ENCODE data around the gene VTI1A.

DNA sequence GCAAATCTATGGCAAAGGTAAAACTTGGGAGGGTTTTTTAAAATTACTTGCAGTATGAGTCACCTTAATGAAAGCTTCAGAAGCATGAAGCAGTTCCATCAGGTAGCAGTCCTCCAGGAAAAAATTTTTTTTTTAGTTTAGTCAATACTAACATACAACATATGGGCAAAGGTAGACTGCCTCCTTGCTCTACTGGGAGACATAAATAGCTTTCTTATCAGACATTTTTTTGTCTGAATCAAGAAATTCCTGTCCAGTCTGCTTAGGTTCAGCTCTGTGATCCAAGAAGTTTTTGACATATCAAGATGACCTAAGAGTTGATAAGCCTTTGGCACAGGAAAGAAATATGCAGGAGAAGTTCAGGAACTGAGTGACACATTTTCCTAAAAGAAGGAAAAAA, 331.6 kb downstream of the VTI1A start:
- TF ChIP-seq, protein P1, sequence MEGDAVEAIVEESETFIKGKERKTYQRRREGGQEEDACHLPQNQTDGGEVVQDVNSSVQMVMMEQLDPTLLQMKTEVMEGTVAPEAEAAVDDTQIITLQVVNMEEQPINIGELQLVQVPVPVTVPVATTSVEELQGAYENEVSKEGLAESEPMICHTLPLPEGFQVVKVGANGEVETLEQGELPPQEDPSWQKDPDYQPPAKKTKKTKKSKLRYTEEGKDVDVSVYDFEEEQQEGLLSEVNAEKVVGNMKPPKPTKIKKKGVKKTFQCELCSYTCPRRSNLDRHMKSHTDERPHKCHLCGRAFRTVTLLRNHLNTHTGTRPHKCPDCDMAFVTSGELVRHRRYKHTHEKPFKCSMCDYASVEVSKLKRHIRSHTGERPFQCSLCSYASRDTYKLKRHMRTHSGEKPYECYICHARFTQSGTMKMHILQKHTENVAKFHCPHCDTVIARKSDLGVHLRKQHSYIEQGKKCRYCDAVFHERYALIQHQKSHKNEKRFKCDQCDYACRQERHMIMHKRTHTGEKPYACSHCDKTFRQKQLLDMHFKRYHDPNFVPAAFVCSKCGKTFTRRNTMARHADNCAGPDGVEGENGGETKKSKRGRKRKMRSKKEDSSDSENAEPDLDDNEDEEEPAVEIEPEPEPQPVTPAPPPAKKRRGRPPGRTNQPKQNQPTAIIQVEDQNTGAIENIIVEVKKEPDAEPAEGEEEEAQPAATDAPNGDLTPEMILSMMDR (IDR thresholded peaks at IDR 0.05; ENCODE audit: poor library complexity, severe bottlenecking): no peak
- TF ChIP-seq RAD21 (conservative IDR thresholded peaks at IDR 0.05) (no peak), POLR2AphosphoS5 (IDR thresholded peaks at IDR 0.05) (no peak), TAF1 (IDR thresholded peaks at IDR 0.05; ENCODE audit: low read depth) (no peak)
- TF ChIP-seq, protein P2, sequence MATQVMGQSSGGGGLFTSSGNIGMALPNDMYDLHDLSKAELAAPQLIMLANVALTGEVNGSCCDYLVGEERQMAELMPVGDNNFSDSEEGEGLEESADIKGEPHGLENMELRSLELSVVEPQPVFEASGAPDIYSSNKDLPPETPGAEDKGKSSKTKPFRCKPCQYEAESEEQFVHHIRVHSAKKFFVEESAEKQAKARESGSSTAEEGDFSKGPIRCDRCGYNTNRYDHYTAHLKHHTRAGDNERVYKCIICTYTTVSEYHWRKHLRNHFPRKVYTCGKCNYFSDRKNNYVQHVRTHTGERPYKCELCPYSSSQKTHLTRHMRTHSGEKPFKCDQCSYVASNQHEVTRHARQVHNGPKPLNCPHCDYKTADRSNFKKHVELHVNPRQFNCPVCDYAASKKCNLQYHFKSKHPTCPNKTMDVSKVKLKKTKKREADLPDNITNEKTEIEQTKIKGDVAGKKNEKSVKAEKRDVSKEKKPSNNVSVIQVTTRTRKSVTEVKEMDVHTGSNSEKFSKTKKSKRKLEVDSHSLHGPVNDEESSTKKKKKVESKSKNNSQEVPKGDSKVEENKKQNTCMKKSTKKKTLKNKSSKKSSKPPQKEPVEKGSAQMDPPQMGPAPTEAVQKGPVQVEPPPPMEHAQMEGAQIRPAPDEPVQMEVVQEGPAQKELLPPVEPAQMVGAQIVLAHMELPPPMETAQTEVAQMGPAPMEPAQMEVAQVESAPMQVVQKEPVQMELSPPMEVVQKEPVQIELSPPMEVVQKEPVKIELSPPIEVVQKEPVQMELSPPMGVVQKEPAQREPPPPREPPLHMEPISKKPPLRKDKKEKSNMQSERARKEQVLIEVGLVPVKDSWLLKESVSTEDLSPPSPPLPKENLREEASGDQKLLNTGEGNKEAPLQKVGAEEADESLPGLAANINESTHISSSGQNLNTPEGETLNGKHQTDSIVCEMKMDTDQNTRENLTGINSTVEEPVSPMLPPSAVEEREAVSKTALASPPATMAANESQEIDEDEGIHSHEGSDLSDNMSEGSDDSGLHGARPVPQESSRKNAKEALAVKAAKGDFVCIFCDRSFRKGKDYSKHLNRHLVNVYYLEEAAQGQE (IDR thresholded peaks at IDR 0.05; ENCODE audit: borderline replicate concordance): no peak
